Endothelial cell of umbilical vein (primary cell): Measurements from ENCODE around the gene EGR4. TPM values are rescaled to one million over a fixed set of nuclear protein-coding genes. Genes with fewer than 3 reads are reported as not detected.

Experiments used
- BruUV-seq: library from RNA; stranded (reverse); fragments of 400-500 nt; replicated peaks from 2 replicates; lab custom pipeline; 2021; lab: Mats Ljungman, UMichigan
- CTCF ChIA-PET: fragments of 300-600, 350-600 bp; sonication (Branson Sonifier 250); formaldehyde crosslinking; loops from one replicate; lab custom pipeline; 2021; ENCODE audit warnings: antibody characterized with exemption, inconsistent platforms; lab: Charles Lee
- POLR2A ChIA-PET: fragments of 300-600, 350-600 bp; sonication (Branson Sonifier 250); formaldehyde crosslinking; loops from one replicate; lab custom pipeline; 2021; ENCODE audit warnings: antibody characterized with exemption, inconsistent platforms; lab: Charles Lee
- DNase-seq: peaks from one replicate; pipeline ENCODE4 v3.0.0-alpha.2; 2011; ENCODE audit warnings: low read depth, low spot score
- FAIRE-seq: peaks from 2 replicates; lab custom pipeline; 2011; peaks lifted over from hg19 to GRCh38; lab: Jason Lieb, UNC
- H2AFZ ChIP-seq: 2 replicates; pipeline ENCODE4 v1.6.0; 2012; ENCODE audit warnings: low read depth, low read length, control low read depth, inconsistent platforms
- H3K27ac ChIP-seq: 2 replicates; pipeline ENCODE4 v1.5.1; 2011; ENCODE audit warnings: low read depth, mild to moderate bottlenecking, control low read depth, low read length, moderate library complexity; ENCODE audit not compliant: insufficient read depth
- H3K27me3 ChIP-seq, 2 experiments: 2 replicates each; pipeline versions ENCODE4 v1.6.0 to v1.6.1; 2011; ENCODE audit warnings: low read length in 2 of 2, mixed read lengths in 1 of 2; ENCODE audit not compliant: control insufficient read depth in 2 of 2, insufficient read depth in 2 of 2
- H3K36me3 ChIP-seq, 2 experiments: 2 replicates in 1 of 2; 3 replicates in 1 of 2; pipeline ENCODE4 v1.5.1; 2011; ENCODE audit warnings: low read length in 2 of 2, mild to moderate bottlenecking in 1 of 2, moderate library complexity in 1 of 2; ENCODE audit not compliant: control insufficient read depth in 2 of 2, insufficient read depth in 2 of 2; ENCODE audit errors: extremely low read depth in 1 of 2
- H3K4me1 ChIP-seq: 3 replicates; pipeline ENCODE4 v1.5.1; 2011; ENCODE audit warnings: mild to moderate bottlenecking, low read length; ENCODE audit not compliant: control insufficient read depth, insufficient read depth; ENCODE audit errors: extremely low read depth
- H3K4me2 ChIP-seq: 2 replicates; pipeline ENCODE4 v1.6.1; 2011; ENCODE audit warnings: low read length, control low read depth, mixed read lengths; ENCODE audit not compliant: insufficient read depth
- H3K4me3 ChIP-seq, 3 experiments: fragments of 200-600 bp in 1 of 3; sonication (generic), shearing (Covaris generic) in 1 of 3; replicated peaks in 1 of 3; 2 replicates each; pipeline ENCODE4 v1.5.1; 2011 to 2016; ENCODE audit warnings: control low read depth in 3 of 3, low read length in 3 of 3, mild to moderate bottlenecking in 2 of 3, inconsistent platforms in 1 of 3, low read depth in 1 of 3, moderate library complexity in 1 of 3; ENCODE audit not compliant: insufficient read depth in 1 of 3
- H3K79me2 ChIP-seq: 2 replicates; pipeline ENCODE4 v1.6.0; 2012; ENCODE audit warnings: low read length, inconsistent platforms; ENCODE audit not compliant: control insufficient read depth, insufficient read depth
- H3K9ac ChIP-seq: replicated peaks from 2 replicates; pipeline ENCODE3; 2011; ENCODE audit warnings: low read length, control low read depth; ENCODE audit not compliant: insufficient read depth; ENCODE audit errors: extremely low read depth
- H3K9me1 ChIP-seq: replicated peaks from 3 replicates; pipeline ENCODE4 v1.6.0; 2011; ENCODE audit warnings: mild to moderate bottlenecking, low read length; ENCODE audit not compliant: control insufficient read depth, insufficient read depth; ENCODE audit errors: extremely low read depth
- H3K9me3 ChIP-seq: replicated peaks from 2 replicates; pipeline ENCODE4 v1.5.1; 2012; ENCODE audit warnings: low read length, inconsistent platforms; ENCODE audit not compliant: control insufficient read depth, insufficient read depth
- H4K20me1 ChIP-seq: replicated peaks from 2 replicates; pipeline ENCODE3; 2011; ENCODE audit warnings: mild to moderate bottlenecking, low read length; ENCODE audit not compliant: control insufficient read depth, insufficient read depth; ENCODE audit errors: extremely low read depth
- CTCF ChIP-seq, 2 donors: IDR thresholded peaks; 1 replicate in 1 of 2; 2 replicates in 1 of 2; pipeline ENCODE4 v1.5.1; 2011; ENCODE audit warnings: low read length in 2 of 2, mild to moderate bottlenecking in 2 of 2, moderate library complexity in 2 of 2, control low read depth in 1 of 2, inconsistent platforms in 1 of 2, low read depth in 1 of 2; ENCODE audit not compliant: insufficient read depth in 1 of 2; ENCODE audit errors: extremely low read depth in 1 of 2
- FOS ChIP-seq: IDR thresholded peaks from 2 replicates; pipeline ENCODE4 v1.6.1; 2011; ENCODE audit warnings: mild to moderate bottlenecking, low read length, moderate library complexity, borderline replicate concordance; ENCODE audit not compliant: insufficient read depth
- GATA2 ChIP-seq: IDR thresholded peaks from 2 replicates; pipeline ENCODE4 v1.7.0; 2011; ENCODE audit warnings: low read depth, mild to moderate bottlenecking, moderate library complexity, mixed read lengths, low read length; ENCODE audit not compliant: insufficient read length, insufficient read depth
- JUN ChIP-seq: IDR thresholded peaks from 2 replicates; pipeline ENCODE4 v1.6.1; 2011; ENCODE audit warnings: borderline replicate concordance, low read depth; ENCODE audit not compliant: insufficient read length, insufficient read depth
- MYC ChIP-seq: IDR thresholded peaks from one replicate; pipeline ENCODE4 v1.6.1; 2011; ENCODE audit warnings: mild to moderate bottlenecking, low read depth, low read length
- POLR2A ChIP-seq: IDR thresholded peaks from 2 replicates; pipeline ENCODE4 v1.6.1; 2012; ENCODE audit warnings: low read depth, mild to moderate bottlenecking, control low read depth, low read length
- POLR2AphosphoS5 ChIP-seq: IDR thresholded peaks from 2 replicates; pipeline ENCODE4 v1.6.1; 2012; ENCODE audit warnings: low read depth, mild to moderate bottlenecking, control low read depth, low read length, moderate library complexity; ENCODE audit not compliant: insufficient read depth
- dilution Hi-C: fragments of 300-500 bp; cut with MboI; formaldehyde crosslinking; loops from one replicate; pipeline ENCODE4 v1.15.0; 2019; ENCODE audit warnings: low sequenced_read_pairs; ENCODE audit not compliant: extremely low pct_ligation_motif_present
- intact Hi-C: fragments of 100-400 bp; cut with micrococcal nuclease; formaldehyde crosslinking; loops from one replicate; pipeline ENCODE4 v1.10.0; 2022
- polyA plus RNA-seq, 4 experiments: library from polyadenylated mRNA; depleted of rRNA in 3 of 4; stranded (reverse) in 3 of 4; unstranded in 1 of 4; fragments of >200 nt; gene quantifications; 2 replicates each; pipeline versions ENCODE4 v1.2.1 to v1.2.3, GENCODE V29; 2011 to 2012; ENCODE audit warnings: missing spikeins in 1 of 4
- total RNA-seq: library from RNA; stranded (reverse); gene quantifications from 2 replicates; pipeline ENCODE4 v1.2.3, GENCODE V29; 2021

EGR4 gene
- total and polyA plus RNA-seq, 2 donors (not counting 3 experiments of a cell fraction or from before 2014, with no cell fraction given), result not detected

DNA sequence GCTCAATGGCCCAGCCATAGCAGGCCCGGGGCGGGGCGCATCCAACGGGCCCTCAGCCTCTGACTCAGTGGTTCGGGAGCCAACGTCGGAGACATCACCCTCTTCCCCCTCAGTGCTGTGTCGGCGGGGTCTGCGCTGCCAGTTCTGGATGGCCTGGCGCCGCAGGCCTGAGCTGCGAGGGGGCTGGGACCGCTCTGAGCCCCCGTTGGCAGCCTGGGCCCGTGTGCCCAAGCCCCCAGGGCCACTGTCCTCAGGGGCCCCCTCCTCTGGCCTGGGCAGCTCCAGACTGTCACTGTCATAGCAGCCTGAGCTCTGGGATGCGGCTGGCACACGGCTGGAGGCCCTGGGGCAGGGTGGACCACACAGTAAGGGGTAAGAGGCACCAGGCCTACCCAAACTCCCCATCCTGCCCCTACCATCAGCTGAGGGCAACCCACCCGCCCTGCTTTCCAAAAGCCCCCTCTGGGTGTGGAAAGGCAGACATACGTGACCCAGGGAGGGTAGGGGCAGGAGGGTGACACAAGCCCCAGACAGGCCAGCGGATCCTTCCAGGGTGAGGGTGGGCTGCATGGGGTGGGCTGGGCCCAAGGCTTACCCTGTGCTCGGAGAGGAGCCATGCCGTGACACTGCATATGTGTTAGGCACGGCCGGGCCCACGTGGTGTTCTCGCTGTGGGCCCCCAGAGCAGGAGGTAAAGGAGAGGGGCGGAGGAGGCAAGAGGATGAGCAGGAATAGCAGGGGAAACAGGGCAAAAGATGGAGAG is 27.9 kb downstream of the EGR4 start:
- no peak for TF ChIP-seq JUN
- TF ChIP-seq MYC, result no peak
- no peak for TF ChIP-seq FOS
- TF ChIP-seq GATA2, result no peak
- Histone ChIP-seq H3K79me2 (no peaks in the 10 kb centered on the region), H2AFZ (no peak overlapping the region), H3K4me3 (no peak overlapping the region), H4K20me1 (no peaks in the 10 kb centered on the region), H3K9me3 (no peaks in the 10 kb centered on the region), H3K27ac (no peak overlapping the region), H3K9ac (no peak overlapping the region), H3K4me2 (no peak overlapping the region), H3K27me3 (peaks cover 30 to 34% of the 10 kb centered on the region in 2 experiments), H3K4me1 (no peaks in the 10 kb centered on the region), H3K9me1 (no peaks in the 10 kb centered on the region), H3K36me3 (no peaks in the 10 kb centered on the region)
- ChIA-PET CTCF (no interaction called here), POLR2A (no interaction called here)
- no peak for FAIRE-seq
- intact Hi-C loops, result no loop called here
- no peak for DNase-seq
- no TSS peak for BruUV-seq
- dilution Hi-C loops, result no loop called here

- DNase-seq (no peak), FAIRE-seq (no peak)
- Histone ChIP-seq H3K9me1 (no peaks in the 10 kb centered on the region), H3K27ac (no peak overlapping the region), H3K4me1 (no peaks in the 10 kb centered on the region), H3K79me2 (no peaks in the 10 kb centered on the region), H3K27me3 (peaks cover 23 to 28% of the 10 kb centered on the region in 2 experiments), H2AFZ (no peak overlapping the region), H3K4me2 (no peak overlapping the region), H3K36me3 (no peaks in the 10 kb centered on the region), H4K20me1 (no peaks in the 10 kb centered on the region), H3K9ac (no peak overlapping the region), H3K4me3 (no peak overlapping the region), H3K9me3 (no peaks in the 10 kb centered on the region)
- intact Hi-C loops, result loop anchor here (5.0 kb wide), 1 partner anchor 102 kb away; no protein-coding TSS in a partner anchor
- dilution Hi-C loops, result no loop called here
- TF ChIP-seq POLR2A (no peak), CTCF (IDR thresholded peaks at IDR 0.05; ENCODE audit: extremely low read depth in 1 of 2, insufficient read depth in 1 of 2, low read depth in 1 of 2, low read length in 2 of 2) (no peak), JUN (no peak), MYC (no peak), POLR2AphosphoS5 (no peak), GATA2 (no peak)
- CTCF ChIA-PET, result no interaction called here
- POLR2A ChIA-PET, result no interaction called here
- no TSS peak for BruUV-seq
Measured at GRCh38 chr2:73264783-73265182, 28.6 kb downstream of the EGR4 start.
